HL-60 (cell line): Measurements from ENCODE around the gene GRID2.

Source experiments
- DNase-seq, 2 experiments: peaks; one replicate each; pipeline ENCODE4 v3.0.0-alpha.2; 2010 to 2020; ENCODE audit warnings: low read depth in 1 of 2, low spot score in 1 of 2
- H3K27ac ChIP-seq: fragments of 250-450 bp; sonication (Bioruptor Pico); replicated peaks from 2 replicates; pipeline ENCODE4 v1.5.1; 2020; ENCODE audit warnings: mild to moderate bottlenecking, moderate library complexity
- H3K27me3 ChIP-seq: fragments of 250-450 bp; sonication (Bioruptor Pico); 2 replicates; pipeline ENCODE4 v1.5.1; 2021; ENCODE audit warnings: mild to moderate bottlenecking, moderate library complexity; ENCODE audit not compliant: insufficient read depth, poor library complexity, severe bottlenecking
- H3K4me3 ChIP-seq: replicated peaks from 2 replicates; pipeline ENCODE4 v1.5.1; 2011; ENCODE audit warnings: mild to moderate bottlenecking, control low read depth, low read length; ENCODE audit not compliant: insufficient read depth
- GABPA ChIP-seq: IDR thresholded peaks from 2 replicates; pipeline ENCODE4 v1.6.1; 2012; ENCODE audit warnings: low read depth
- POLR2AphosphoS5 ChIP-seq: IDR thresholded peaks from 2 replicates; pipeline ENCODE4 v1.6.1; 2012; ENCODE audit warnings: low read depth
- SPI1 ChIP-seq: IDR thresholded peaks from 2 replicates; pipeline ENCODE4 v1.6.1; 2012; ENCODE audit warnings: low read depth, mild to moderate bottlenecking, borderline replicate concordance
- TF ChIP-seq, protein P1 (sequence below): IDR thresholded peaks from one replicate; pipeline ENCODE4 v1.5.1; 2011; ENCODE audit warnings: low read length, control low read depth, inconsistent platforms; ENCODE audit not compliant: insufficient read depth
- TF ChIP-seq, protein P2 (sequence below): IDR thresholded peaks from 2 replicates; pipeline ENCODE4 v1.6.1; 2012; ENCODE audit warnings: low read depth; ENCODE audit not compliant: insufficient replicate concordance

GRID2 gene

DNA sequence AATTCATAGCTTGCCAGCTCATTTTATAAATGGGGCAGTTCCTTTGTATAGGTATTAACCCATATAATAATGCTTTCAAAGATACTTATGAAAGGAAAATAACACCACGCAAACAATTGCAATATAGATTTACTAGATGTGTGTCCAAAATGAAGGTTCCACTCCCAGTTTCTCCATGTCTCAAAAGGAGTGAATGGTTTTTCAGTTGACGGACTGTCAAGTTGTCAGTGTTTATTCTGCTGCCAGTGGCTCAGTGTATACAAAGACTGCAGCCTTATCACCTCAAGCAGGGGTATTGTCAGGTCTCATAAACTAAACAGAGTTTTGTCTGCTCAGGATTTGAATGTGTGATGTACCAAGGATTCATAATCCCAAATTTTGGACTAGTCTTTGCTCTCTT, 939.5 kb downstream of the GRID2 start:
- TF ChIP-seq GABPA (no peak), POLR2AphosphoS5 (no peak), SPI1 (no peak)
- TF ChIP-seq, protein P1, sequence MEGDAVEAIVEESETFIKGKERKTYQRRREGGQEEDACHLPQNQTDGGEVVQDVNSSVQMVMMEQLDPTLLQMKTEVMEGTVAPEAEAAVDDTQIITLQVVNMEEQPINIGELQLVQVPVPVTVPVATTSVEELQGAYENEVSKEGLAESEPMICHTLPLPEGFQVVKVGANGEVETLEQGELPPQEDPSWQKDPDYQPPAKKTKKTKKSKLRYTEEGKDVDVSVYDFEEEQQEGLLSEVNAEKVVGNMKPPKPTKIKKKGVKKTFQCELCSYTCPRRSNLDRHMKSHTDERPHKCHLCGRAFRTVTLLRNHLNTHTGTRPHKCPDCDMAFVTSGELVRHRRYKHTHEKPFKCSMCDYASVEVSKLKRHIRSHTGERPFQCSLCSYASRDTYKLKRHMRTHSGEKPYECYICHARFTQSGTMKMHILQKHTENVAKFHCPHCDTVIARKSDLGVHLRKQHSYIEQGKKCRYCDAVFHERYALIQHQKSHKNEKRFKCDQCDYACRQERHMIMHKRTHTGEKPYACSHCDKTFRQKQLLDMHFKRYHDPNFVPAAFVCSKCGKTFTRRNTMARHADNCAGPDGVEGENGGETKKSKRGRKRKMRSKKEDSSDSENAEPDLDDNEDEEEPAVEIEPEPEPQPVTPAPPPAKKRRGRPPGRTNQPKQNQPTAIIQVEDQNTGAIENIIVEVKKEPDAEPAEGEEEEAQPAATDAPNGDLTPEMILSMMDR, result no peak
- TF ChIP-seq, protein P2, sequence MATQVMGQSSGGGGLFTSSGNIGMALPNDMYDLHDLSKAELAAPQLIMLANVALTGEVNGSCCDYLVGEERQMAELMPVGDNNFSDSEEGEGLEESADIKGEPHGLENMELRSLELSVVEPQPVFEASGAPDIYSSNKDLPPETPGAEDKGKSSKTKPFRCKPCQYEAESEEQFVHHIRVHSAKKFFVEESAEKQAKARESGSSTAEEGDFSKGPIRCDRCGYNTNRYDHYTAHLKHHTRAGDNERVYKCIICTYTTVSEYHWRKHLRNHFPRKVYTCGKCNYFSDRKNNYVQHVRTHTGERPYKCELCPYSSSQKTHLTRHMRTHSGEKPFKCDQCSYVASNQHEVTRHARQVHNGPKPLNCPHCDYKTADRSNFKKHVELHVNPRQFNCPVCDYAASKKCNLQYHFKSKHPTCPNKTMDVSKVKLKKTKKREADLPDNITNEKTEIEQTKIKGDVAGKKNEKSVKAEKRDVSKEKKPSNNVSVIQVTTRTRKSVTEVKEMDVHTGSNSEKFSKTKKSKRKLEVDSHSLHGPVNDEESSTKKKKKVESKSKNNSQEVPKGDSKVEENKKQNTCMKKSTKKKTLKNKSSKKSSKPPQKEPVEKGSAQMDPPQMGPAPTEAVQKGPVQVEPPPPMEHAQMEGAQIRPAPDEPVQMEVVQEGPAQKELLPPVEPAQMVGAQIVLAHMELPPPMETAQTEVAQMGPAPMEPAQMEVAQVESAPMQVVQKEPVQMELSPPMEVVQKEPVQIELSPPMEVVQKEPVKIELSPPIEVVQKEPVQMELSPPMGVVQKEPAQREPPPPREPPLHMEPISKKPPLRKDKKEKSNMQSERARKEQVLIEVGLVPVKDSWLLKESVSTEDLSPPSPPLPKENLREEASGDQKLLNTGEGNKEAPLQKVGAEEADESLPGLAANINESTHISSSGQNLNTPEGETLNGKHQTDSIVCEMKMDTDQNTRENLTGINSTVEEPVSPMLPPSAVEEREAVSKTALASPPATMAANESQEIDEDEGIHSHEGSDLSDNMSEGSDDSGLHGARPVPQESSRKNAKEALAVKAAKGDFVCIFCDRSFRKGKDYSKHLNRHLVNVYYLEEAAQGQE, result no peak
- H3K27me3 ChIP-seq, result no peaks in the 10 kb centered on the region
- no peak overlapping the region for H3K27ac ChIP-seq
- H3K4me3 ChIP-seq, result no peak overlapping the region
- no peak for DNase-seq

DNA sequence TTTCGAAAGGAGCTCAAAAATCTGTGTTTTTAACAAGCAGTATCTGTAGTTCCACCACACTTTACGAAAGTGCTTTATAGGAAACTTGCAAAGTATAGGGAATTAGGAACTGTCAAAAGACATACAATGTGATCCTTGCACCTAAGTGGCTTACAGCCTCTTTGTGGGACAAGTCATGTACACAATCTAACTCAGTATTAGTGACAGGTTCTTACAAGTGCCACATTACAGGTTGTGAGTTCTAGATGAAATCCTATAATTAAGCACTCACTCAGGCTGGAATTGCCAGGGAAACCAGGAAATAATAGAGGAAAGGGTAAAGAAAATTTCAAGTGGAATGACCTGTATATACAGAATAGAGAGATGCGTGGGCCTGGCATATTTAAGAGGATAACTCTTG, 957.4 kb downstream of the GRID2 start:
- TF ChIP-seq SPI1 (no peak), POLR2AphosphoS5 (no peak), GABPA (no peak)
- TF ChIP-seq, protein P1, result no peak
- TF ChIP-seq, protein P2, result no peak
- Histone ChIP-seq H3K4me3 (no peak overlapping the region), H3K27me3 (no peaks in the 10 kb centered on the region), H3K27ac (no peak overlapping the region)
- no peak for DNase-seq

DNA sequence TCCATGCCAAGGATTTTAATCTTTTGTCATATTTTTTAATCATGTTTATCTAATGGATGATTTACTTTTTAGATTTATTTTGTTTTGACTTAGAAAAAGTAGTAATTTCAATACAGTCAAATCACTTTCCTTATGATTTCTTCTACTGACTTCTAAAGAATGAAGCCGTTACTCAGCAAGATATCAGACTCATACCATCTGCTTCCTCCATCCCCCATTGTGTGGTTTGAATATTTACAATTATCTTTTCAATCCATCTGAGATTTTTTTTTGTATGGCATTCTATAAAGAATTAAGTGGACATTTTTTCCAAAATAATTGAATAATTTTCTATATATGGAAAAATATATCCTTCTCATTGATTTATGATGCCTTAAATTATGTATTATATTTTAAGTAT, 959.4 kb downstream of the GRID2 start:
- H3K4me3 ChIP-seq, result no peak overlapping the region
- H3K27me3 ChIP-seq, result no peaks in the 10 kb centered on the region
- TF ChIP-seq, protein P2, result no peak
- TF ChIP-seq POLR2AphosphoS5, result no peak
- TF ChIP-seq SPI1, result no peak
- no peak for TF ChIP-seq GABPA
- TF ChIP-seq, protein P1, result no peak

More for the DNA sequence above, 959.4 kb downstream of the GRID2 start:
- DNase-seq, result no peak
- no peak overlapping the region for H3K27ac ChIP-seq
